Measurements from ENCODE around the gene PRKD2.
A peak's percentile ranks its signal among the peaks of the same experiment; 100 is the strongest.

PRKD2 gene

DNA sequence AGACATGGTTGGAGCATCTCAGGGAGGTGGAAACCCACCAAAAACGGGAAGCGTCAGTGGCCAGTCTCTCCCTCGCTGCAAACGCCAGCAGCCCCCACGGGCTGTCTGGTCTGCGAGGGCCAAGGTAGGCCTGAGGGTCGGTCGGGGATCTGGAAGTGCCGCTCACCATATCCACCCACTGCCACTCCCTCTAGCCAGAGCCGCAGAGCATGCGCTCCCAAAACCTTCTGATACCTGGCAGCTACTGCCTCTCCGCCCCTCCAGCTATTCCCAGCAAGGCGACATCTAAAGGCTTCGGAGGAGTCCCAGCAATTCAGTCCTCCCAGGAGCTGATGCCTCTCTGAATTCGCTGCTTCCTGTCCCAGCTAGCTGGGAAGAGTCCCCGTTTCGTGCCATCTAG, 24.5 kb upstream of the PRKD2 start:
- DNase-seq = no peak

DNA sequence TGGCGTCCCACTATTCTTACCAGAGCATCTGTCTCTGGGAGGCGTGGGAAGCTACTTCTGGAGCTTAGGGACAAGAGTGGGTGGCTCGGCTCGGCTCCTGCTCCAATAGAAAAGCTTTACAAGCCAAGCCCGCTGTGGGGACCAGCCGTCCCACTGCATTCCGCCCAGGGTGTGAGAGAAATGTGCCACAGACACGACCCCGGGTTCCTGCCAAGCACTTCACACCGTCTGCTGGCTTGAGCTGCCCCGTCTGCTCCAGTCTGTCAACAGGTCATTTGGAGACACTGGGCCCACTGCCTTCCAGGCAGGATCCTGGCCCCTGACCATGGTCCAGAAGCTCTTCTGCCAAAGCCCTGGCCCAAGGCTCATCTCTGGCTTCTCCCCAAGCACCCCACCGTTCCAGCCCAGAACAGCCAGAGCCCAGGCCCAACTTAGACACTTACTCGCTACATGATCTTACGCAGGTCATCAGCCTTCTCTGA, 22.4 kb upstream of the PRKD2 start:
- DNase-seq = no peak

DNA sequence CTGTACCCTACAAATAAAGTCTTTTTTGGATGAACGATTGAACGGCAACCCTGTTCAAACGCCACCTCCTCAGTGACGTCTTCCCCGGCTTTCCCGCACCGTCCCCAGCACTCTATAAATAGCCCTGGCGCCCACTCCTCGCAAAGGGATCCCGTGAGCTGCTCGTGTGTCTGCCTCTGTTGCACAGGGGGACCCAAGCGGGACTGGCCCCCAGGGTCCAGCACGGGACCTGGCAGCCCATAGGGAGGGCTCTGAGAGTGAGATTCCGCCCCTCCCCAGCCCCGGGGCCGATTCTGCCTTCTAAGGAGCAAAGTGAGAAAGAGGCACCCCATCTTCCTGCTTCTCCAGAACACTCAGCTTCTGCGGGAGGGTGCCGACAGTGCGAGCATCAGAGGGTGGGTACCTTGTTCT, 20.9 kb upstream of the PRKD2 start:
- no peak for DNase-seq

GRCh38 chr19:46737298-46737654, 20.4 kb upstream of the PRKD2 start:
- DNase-seq = no peak

GRCh38 chr19:46736531-46737297, 19.8 kb upstream of the PRKD2 start:
- DNase-seq = peak; percentile 20

- DNase-seq = no peak
These were observed 16.9 kb upstream of the PRKD2 start for GRCh38 chr19:46733690-46734292.

DNA sequence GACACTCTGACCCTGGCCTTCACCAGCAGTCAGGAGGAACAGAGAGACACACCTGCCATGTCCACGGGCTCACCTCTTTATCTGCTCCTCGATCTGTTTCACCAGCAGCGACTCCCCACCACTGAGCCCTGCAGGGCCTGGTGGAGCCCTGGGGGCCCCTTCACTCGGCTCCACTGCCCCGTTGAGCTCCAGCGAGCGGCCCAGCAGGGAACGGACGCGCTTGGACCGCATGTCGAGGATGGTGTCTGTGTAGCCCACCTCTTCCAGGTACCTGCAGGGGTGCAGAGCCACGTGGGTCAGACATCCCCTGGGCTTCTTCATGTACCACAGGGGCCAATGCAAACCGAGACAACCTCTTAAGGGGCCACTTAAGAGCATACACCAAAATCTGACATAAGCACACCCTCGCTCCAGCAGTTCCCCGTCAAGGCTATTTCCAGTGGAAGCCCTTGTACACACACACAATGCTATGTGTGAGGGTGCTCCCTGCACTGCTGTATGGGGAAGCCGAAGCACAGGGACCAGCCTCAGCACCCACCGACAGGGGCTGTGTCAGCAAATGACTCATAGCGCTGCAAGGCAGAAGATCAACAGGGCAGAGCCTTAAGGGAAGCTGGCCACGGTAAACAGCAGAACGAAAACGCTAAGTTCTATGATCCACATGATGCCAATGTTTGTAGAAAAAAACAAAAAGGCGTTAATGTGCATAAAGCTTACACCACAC, 16.2 kb upstream of the PRKD2 start:
- DNase-seq = no peak

- no peak for DNase-seq
These were observed 15.4 kb upstream of the PRKD2 start for GRCh38 chr19:46732172-46732938.

GRCh38 chr19:46731584-46731983, 14.7 kb upstream of the PRKD2 start:
- DNase-seq = no peak

DNA sequence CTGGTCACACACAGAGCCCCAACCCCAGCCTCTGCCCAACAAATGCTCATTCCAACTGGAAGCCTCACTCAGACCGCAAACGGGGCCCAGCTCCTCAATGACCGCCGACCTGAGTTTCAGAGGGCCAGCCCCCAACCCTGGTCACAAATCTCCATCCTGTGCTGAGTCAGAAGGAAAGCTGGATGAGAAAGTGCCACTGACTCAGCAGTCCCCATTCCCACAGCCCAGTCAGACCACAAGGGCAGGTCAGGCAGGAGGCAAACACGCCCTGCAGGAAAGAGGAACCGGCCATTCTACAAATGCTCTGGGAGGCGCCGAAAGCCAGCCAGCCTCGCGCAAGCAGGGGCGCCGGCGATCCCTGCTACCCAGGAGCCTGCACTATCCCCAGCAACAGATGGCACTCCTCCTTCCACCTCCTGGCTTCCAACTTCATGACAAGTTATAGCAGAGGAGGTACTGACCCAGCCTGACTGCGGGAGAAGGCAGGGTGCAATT, 14.1 kb upstream of the PRKD2 start:
- no peak for DNase-seq

DNA sequence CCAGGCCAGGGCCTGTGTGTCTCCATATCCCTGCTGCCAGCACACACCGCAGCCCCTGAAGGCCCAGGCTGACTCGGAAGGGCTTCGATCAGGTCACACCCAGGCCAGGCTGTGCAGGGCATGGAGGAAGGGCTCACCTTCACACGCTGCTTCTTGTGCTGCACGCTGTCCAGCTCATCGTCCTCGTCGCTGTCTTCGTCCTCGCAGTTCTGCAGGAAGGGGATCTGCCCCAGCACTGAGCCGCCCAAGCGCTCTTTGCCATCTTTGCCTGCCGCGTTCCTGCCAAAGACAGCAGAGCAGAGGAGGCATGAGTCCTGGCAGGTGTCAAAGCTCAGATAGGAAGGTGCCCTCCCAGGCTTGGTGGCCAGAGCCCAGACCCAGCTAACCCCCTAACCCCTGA, 13.7 kb upstream of the PRKD2 start:
- DNase-seq = no peak

DNA sequence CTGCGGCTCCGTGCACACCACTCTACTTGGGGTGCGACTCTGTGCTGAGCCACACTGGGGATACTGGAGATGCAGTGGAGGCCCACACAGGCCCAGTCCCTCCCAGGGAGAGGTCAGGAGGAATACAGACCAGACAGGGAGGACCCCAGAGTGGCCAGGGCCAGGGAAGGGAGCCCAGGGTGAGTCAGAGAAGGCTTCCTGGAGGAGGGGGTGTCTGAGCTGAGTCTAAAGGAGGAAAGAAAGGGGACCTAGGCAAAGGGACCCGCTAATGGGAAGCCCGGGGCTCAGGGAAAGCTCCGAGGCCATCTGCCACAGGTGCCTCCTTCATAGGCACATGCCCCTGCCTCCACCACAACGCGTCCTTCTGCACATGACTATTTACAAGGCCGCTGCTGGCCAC, 13.3 kb upstream of the PRKD2 start:
- no peak for DNase-seq

GRCh38 chr19:46729696-46730095, 12.8 kb upstream of the PRKD2 start:
- DNase-seq = no peak

GRCh38 chr19:46728693-46729339, 11.9 kb upstream of the PRKD2 start:
- peak; percentile 73 for DNase-seq

DNA sequence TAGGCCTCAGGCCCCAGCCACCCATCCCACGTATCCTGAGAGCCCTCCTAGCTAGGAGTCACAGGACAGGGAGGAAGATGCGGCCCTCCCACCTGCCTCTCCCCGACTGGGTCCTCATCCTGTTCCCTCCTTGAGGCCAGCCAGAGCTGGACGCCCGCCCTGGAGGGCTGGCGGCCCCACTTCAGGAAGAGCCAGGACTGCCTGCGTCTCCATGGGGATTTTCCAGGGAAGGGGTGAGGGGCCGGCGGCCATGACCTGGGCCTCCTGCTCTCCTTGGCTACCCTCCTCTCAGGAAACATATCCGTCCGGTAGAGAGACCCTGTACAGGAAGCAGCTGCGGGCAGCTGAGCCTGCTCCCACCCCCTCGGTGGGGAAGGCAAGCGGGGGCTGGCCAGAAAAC, 11.3 kb upstream of the PRKD2 start:
- no peak for DNase-seq

DNA sequence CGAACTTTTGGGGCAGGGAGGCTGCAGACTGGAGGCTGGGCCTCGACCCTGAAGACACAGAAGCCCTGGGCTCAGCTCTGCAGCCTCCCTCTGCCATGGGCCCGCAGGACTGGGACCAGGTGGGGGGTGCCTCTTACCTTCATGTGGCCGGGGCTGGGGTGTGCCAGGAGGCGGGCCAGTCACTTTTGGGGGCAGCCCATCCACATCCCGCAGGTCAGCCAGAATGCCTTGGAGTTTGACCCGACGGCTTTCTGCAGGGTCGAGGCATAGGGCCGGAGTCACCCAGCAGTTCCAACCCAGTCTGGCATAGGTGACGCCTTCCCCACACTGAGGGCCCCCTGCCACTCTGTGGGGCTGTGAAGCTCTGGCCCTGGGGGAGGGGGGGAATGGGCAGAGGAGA, 10.8 kb upstream of the PRKD2 start:
- DNase-seq = no peak

DNA sequence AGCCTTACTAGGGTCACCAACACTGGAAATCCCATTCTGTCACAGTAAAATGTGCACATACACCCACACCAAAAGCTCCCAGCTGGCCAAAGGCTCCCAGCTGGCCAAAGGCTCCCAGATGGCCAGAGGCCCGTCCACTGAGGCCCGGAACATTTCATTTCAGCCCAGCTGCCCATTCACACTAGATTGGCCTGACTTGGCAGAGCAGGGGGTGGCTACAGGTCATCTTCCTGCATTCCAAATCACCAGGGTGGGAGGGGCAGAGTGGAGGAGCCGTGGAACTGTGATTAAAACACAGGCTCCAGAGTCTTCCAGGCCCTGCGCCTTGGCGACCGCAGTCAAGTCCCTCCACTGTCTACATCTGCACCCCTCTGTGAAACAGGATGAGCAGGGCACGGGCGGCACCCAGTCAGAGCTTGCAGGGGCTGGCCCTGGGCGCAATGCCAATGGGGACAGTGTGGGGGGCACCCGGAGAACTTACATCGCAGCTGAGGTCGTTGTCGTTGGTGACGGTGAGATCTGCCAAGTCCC, 10.1 kb upstream of the PRKD2 start:
- DNase-seq = no peak

DNA sequence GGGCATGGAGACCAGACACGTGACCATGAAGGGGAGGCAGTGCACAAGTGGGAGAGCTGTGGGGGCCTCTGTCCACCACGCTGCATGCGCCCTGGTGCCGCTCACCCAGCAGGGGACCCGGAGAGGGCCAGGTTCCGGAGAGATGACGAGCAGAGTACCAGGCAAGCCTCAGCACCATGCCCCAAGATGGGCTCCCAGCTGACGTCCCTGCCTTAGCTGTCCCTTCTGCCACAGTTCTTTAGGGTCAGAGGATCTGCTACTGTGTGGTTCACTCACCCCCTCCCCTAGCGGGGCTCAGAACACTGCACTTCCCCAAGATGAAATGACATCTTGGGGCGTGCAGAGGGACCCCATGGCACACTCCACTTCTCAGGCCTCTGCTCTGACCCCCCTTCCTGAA, 9.6 kb upstream of the PRKD2 start:
- no peak for DNase-seq

- DNase-seq = no peak
These were observed 9.0 kb upstream of the PRKD2 start for GRCh38 chr19:46725859-46726393.

DNA sequence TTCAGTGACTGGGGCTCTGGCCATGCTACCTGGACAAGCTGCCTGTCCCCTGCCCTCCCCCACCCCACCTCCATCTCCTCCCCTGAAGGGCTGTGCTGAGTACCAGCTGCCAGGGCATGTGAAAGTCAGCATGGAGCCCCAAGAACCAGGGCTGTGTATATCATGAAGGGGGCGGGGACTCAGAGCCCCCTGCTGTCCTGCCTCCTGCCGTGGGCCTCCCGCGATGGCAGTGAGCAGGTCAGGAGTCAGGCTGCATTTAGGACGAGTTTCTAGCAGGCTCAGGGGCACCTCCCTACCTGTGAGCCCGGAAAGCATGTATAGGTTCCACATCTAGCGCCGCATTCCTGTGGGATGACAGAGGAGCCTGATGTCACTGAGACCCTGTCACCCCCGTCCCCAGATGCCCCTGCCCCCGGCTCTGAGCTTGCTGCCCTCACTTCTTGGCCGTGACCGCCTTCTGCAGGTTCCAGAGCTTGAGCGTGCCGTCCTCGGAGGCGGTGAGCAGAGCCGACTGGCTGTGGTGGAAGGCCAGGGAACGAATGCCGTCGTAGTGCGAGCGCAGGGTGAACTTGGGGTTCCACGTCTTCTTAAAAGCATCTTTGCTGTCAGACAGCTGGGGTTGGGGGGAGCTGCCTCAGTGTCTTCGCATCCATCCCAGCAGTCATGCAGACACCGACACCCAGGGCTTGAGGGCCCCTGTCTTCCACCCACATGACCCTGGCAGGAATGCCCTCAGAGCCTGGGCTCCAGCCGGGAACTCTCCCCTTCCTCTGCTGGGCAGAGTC, 8.3 kb upstream of the PRKD2 start:
- no peak for DNase-seq

DNA sequence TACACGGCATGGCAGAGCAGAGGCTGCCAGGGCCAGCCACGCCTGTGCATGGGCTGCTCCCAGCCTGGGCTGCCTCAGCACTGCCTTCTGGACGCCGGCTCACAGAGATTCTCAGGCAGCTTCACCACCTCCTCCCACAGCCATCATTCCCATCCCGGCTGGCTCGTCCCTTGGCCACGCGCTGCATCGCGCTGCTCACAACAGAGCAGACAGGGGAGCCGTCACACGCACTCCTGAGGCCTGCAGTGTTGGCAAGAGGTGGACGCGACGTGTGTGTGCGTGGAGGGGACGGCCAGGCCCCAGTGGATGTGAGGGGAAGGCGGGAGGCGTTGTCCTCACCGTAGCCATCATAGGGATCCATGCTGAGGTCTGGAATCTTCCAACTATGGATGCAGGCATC, 7.6 kb upstream of the PRKD2 start:
- DNase-seq = no peak
